Mesendoderm (in vitro differentiated cells): ENCODE measurements around the gene MARS1.
"Not testable (repeated sequence)": the region's sequence is repeated elsewhere in the genome, so short reads cannot be mapped to it uniquely, and the experiment has no call there.

Experiments used
- DNase-seq: peaks from one replicate; pipeline ENCODE4 v3.0.0; 2013
- H2AK5ac ChIP-seq: 2 replicates; pipeline ENCODE4 v1.6.1; 2013; ENCODE audit warnings: low read length, inconsistent platforms
- H2BK120ac ChIP-seq: 2 replicates; pipeline ENCODE4 v1.6.1; 2013; ENCODE audit warnings: low read depth, mild to moderate bottlenecking, low read length, moderate library complexity, mixed read lengths
- H2BK15ac ChIP-seq: replicated peaks from 2 replicates; pipeline ENCODE4 v1.6.1; 2013; ENCODE audit warnings: low read depth, mild to moderate bottlenecking, moderate library complexity
- H2BK5ac ChIP-seq: 2 replicates; pipeline ENCODE4 v1.6.1; 2013; ENCODE audit warnings: low read length, inconsistent platforms
- H3K18ac ChIP-seq: 2 replicates; pipeline ENCODE4 v1.6.1; 2013; ENCODE audit warnings: mild to moderate bottlenecking, low read length, mixed read lengths
- H3K23ac ChIP-seq: one replicate; pipeline ENCODE4 v1.6.1; 2013; ENCODE audit warnings: low read length
- H3K27ac ChIP-seq: 2 replicates; pipeline ENCODE4 v1.5.1; 2013; ENCODE audit warnings: low read depth, mild to moderate bottlenecking, inconsistent platforms, low read length, moderate library complexity
- H3K27me3 ChIP-seq: 2 replicates; pipeline ENCODE4 v1.6.1; 2013; ENCODE audit warnings: low read length, control low read depth, mild to moderate bottlenecking, inconsistent platforms; ENCODE audit not compliant: insufficient read depth, poor library complexity
- H3K36me3 ChIP-seq: 2 replicates; pipeline ENCODE4 v1.6.1; 2013; ENCODE audit warnings: low read length, inconsistent platforms; ENCODE audit not compliant: control insufficient read depth, insufficient read depth
- H3K4ac ChIP-seq: one replicate; pipeline ENCODE4 v1.6.1; 2013; ENCODE audit warnings: low read depth, mild to moderate bottlenecking, low read length, moderate library complexity
- H3K4me1 ChIP-seq: 2 replicates; pipeline ENCODE4 v1.6.1; 2013; ENCODE audit warnings: low read depth, low read length, inconsistent platforms; ENCODE audit not compliant: control insufficient read depth
- H3K4me2 ChIP-seq: 2 replicates; pipeline ENCODE4 v1.6.1; 2013; ENCODE audit warnings: low read length
- H3K4me3 ChIP-seq: 2 replicates; pipeline ENCODE4 v1.5.1; 2013; ENCODE audit warnings: mild to moderate bottlenecking, low read length
- H3K56ac ChIP-seq: one replicate; pipeline ENCODE4 v1.6.1; 2013; ENCODE audit warnings: low read length
- H3K79me1 ChIP-seq: 2 replicates; pipeline ENCODE4 v1.6.1; 2013; ENCODE audit warnings: low read length, inconsistent platforms
- H3K79me2 ChIP-seq: 2 replicates; pipeline ENCODE4 v1.6.1; 2013; ENCODE audit warnings: mild to moderate bottlenecking, low read length; ENCODE audit not compliant: control insufficient read depth, insufficient read depth
- H3K9ac ChIP-seq: 2 replicates; pipeline ENCODE4 v1.6.1; 2013; ENCODE audit warnings: low read length, inconsistent platforms
- H4K5ac ChIP-seq: one replicate; pipeline ENCODE4 v1.6.1; 2013; ENCODE audit warnings: low read length
- H4K8ac ChIP-seq: one replicate; pipeline ENCODE4 v1.6.1; 2013; ENCODE audit warnings: low read depth, mild to moderate bottlenecking, control low read depth, low read length, moderate library complexity
- WGBS: extraction: QIAGEN DNeasy Blood & Tissue Kit; methylation state at CpG from one replicate; pipeline ENCODE4 v1.1.7; 2013; ENCODE audit warnings: low lambda C conversion rate, missing lambda C conversion rate; ENCODE audit not compliant: insufficient coverage; ENCODE audit errors: extremely low coverage; 5-methylcytosine and 5-hydroxymethylcytosine counted together

MARS1 gene

GRCh38 chr12:57488402-57489156, 711 bp downstream of the MARS1 start:
- no peak overlapping the region for H4K5ac ChIP-seq
- peak overlapping the region; percentile 99 for H3K4me3 ChIP-seq
- peak overlapping the region; percentile 97 for H2BK5ac ChIP-seq
- H3K79me2 ChIP-seq, result peaks cover 22% of the 10 kb centered on the region
- no peak overlapping the region for H3K23ac ChIP-seq
- peak overlapping the region; percentile 99 for H2AK5ac ChIP-seq
- H3K56ac ChIP-seq, result peak overlapping the region; percentile 99
- no peaks in the 10 kb centered on the region for H3K27me3 ChIP-seq
- peak overlapping the region; percentile 46 for H3K4ac ChIP-seq
- peak overlapping the region; percentile 85 for H3K4me2 ChIP-seq
- WGBS, result 100% methylated on average over 3 of the region's 11 CpGs
- H3K36me3 ChIP-seq, result peaks cover 13% of the 10 kb centered on the region
- peak; percentile 25 for DNase-seq
- peaks cover 20% of the 10 kb centered on the region for H3K79me1 ChIP-seq
- H3K27ac ChIP-seq, result peak overlapping the region; percentile 79
- peaks cover 3% of the 10 kb centered on the region for H3K4me1 ChIP-seq
- H2BK120ac ChIP-seq, result peak overlapping the region; percentile 66
- H3K9ac ChIP-seq, result peak overlapping the region; percentile 99
- no peak overlapping the region for H2BK15ac ChIP-seq
- H4K8ac ChIP-seq, result no peak overlapping the region
- H3K18ac ChIP-seq, result peak overlapping the region; percentile 97

GRCh38 chr12:57489157-57489641, 1.3 kb downstream of the MARS1 start:
- peaks cover 3% of the 10 kb centered on the region for H3K4me1 ChIP-seq
- H2BK120ac ChIP-seq, result no peak overlapping the region
- no peak overlapping the region for H3K27ac ChIP-seq
- H2AK5ac ChIP-seq, result no peak overlapping the region
- no peak overlapping the region for H4K5ac ChIP-seq
- WGBS, result no CpG with 5 or more reads among the region's 5 CpGs
- peak; percentile 39 for DNase-seq
- H2BK5ac ChIP-seq, result no peak overlapping the region
- no peak overlapping the region for H4K8ac ChIP-seq
- no peak overlapping the region for H2BK15ac ChIP-seq
- peak overlapping the region; percentile 85 for H3K4me2 ChIP-seq
- peak overlapping the region; percentile 99 for H3K9ac ChIP-seq
- H3K18ac ChIP-seq, result no peak overlapping the region
- H3K56ac ChIP-seq, result peak overlapping the region; percentile 99
- no peak overlapping the region for H3K4ac ChIP-seq
- H3K4me3 ChIP-seq, result peak overlapping the region; percentile 99
- H3K23ac ChIP-seq, result no peak overlapping the region
- H3K27me3 ChIP-seq, result no peaks in the 10 kb centered on the region
- H3K79me1 ChIP-seq, result peaks cover 20% of the 10 kb centered on the region
- peaks cover 22% of the 10 kb centered on the region for H3K79me2 ChIP-seq
- H3K36me3 ChIP-seq, result peaks cover 13% of the 10 kb centered on the region

- Histone ChIP-seq H3K4me3 (no peak overlapping the region), H2BK120ac (no peak overlapping the region), H3K18ac (no peak overlapping the region), H3K36me3 (peaks cover 13% of the 10 kb centered on the region), H3K9ac (no peak overlapping the region), H2AK5ac (no peak overlapping the region), H3K56ac (no peak overlapping the region), H4K5ac (no peak overlapping the region), H3K4me1 (peaks cover 3% of the 10 kb centered on the region), H3K4ac (no peak overlapping the region), H3K23ac (no peak overlapping the region), H2BK5ac (no peak overlapping the region), H3K4me2 (no peak overlapping the region), H2BK15ac (no peak overlapping the region), H3K27ac (no peak overlapping the region), H3K27me3 (no peaks in the 10 kb centered on the region), H3K79me1 (peaks cover 20% of the 10 kb centered on the region), H4K8ac (no peak overlapping the region), H3K79me2 (peaks cover 22% of the 10 kb centered on the region)
- WGBS, result no CpG with 5 or more reads among the region's 4 CpGs
- no peak for DNase-seq
These were observed 2.3 kb downstream of the MARS1 start for GRCh38 chr12:57490126-57490525.

GRCh38 chr12:57491393-57492280, 3.8 kb downstream of the MARS1 start:
- no peak overlapping the region for H3K56ac ChIP-seq
- H3K9ac ChIP-seq, result no peak overlapping the region
- H4K8ac ChIP-seq, result no peak overlapping the region
- H3K4me2 ChIP-seq, result no peak overlapping the region
- no peaks in the 10 kb centered on the region for H3K27me3 ChIP-seq
- H2BK5ac ChIP-seq, result no peak overlapping the region
- peaks cover 3% of the 10 kb centered on the region for H3K4me1 ChIP-seq
- no CpG with 5 or more reads among the region's 15 CpGs for WGBS
- peaks cover 14% of the 10 kb centered on the region for H3K36me3 ChIP-seq
- H3K27ac ChIP-seq, result no peak overlapping the region
- peak; percentile 68 for DNase-seq
- H3K79me1 ChIP-seq, result peaks cover 20% of the 10 kb centered on the region
- no peak overlapping the region for H3K4ac ChIP-seq
- no peak overlapping the region for H3K18ac ChIP-seq
- no peak overlapping the region for H4K5ac ChIP-seq
- no peak overlapping the region for H2BK120ac ChIP-seq
- H2BK15ac ChIP-seq, result no peak overlapping the region
- H3K23ac ChIP-seq, result no peak overlapping the region
- H2AK5ac ChIP-seq, result no peak overlapping the region
- H3K4me3 ChIP-seq, result no peak overlapping the region
- H3K79me2 ChIP-seq, result peaks cover 22% of the 10 kb centered on the region

GRCh38 chr12:57495051-57495701, 7.3 kb downstream of the MARS1 start:
- H3K4ac ChIP-seq, H2AK5ac ChIP-seq, H3K23ac ChIP-seq, H3K9ac ChIP-seq, H2BK5ac ChIP-seq, H3K56ac ChIP-seq, H3K4me3 ChIP-seq, H3K27ac ChIP-seq, H3K18ac ChIP-seq, H2BK120ac ChIP-seq, H3K79me2 ChIP-seq, H4K5ac ChIP-seq, H2BK15ac ChIP-seq, H3K27me3 ChIP-seq, H3K4me1 ChIP-seq, H3K4me2 ChIP-seq, H4K8ac ChIP-seq, DNase-seq: not testable (repeated sequence)
- Histone ChIP-seq H3K36me3 (peaks cover 27% of the 10 kb centered on the region), H3K79me1 (peaks cover 21% of the 10 kb centered on the region)
- WGBS, result no CpG with 5 or more reads among the region's 48 CpGs
